Left lung (tissue), 10 donors: ENCODE data around the gene C19orf44. TPM values are rescaled to one million over a fixed set of nuclear protein-coding genes. Genes with fewer than 3 reads are reported as not detected.
"Not testable (repeated sequence)": the region's sequence is repeated elsewhere in the genome, so short reads cannot be mapped to it uniquely, and the experiment has no call there.

Source experiments
- ATAC-seq: fragments of 200-7000 bp; cut with Tn5 transposase; one replicate; pipeline ENCODE4 v1.9.1; 2020; ENCODE audit warnings: moderate library complexity
- DNase-seq, 4 donors: peaks; one replicate each; pipeline ENCODE4 v3.0.0-alpha.2; 2013 to 2020
- H3K27ac ChIP-seq, 2 donors: fragments of 200-600 bp; sonication (generic) in 1 of 2; one replicate each; pipeline versions ENCODE4 v1.5.0 to v1.8.0; 2020 to 2021
- H3K27me3 ChIP-seq, 2 donors: fragments of 200-600 bp; sonication (generic) in 1 of 2; one replicate each; pipeline versions ENCODE4 v1.5.0 to v1.8.0; 2020 to 2021
- H3K36me3 ChIP-seq, 2 donors: fragments of 200-600 bp; sonication (generic) in 1 of 2; one replicate each; pipeline versions ENCODE4 v1.5.0 to v1.8.0; 2020 to 2021
- H3K4me1 ChIP-seq, 2 donors: fragments of 200-600 bp; one replicate each; pipeline ENCODE4 v1.8.0; 2021
- H3K4me3 ChIP-seq, 2 donors: fragments of 200-600 bp; sonication (generic) in 1 of 2; one replicate each; pipeline versions ENCODE4 v1.5.0 to v1.8.0; 2020 to 2021; ENCODE audit warnings: mild to moderate bottlenecking in 1 of 2
- H3K9me3 ChIP-seq, 2 donors: fragments of 200-600 bp; sonication (generic) in 1 of 2; one replicate each; pipeline versions ENCODE4 v1.5.0 to v1.8.0; 2020 to 2021
- CTCF ChIP-seq, 2 donors: fragments of 200-600 bp; sonication (generic) in 1 of 2; IDR thresholded peaks; one replicate each; pipeline versions ENCODE4 v1.5.0 to v1.8.0; 2021; ENCODE audit warnings: antibody characterized with exemption in 2 of 2
- intact Hi-C, 2 donors: fragments of 100-400 bp; cut with DNase I; formaldehyde crosslinking; loops; one replicate each; pipeline versions ENCODE4 v1.11.2 to v1.14.2; 2022
- polyA plus RNA-seq, 6 donors: library from polyadenylated mRNA; unstranded; fragments of 120-200 nt; gene quantifications; one replicate each; pipeline ENCODE4 v1.2.1, GENCODE V29; 2013; ENCODE audit not compliant: insufficient read length in 6 of 6
- total RNA-seq, 2 donors: library from RNA; stranded (reverse); fragmentation: NEBNext Ultra II Directional; extraction: Animal tissue kit (Norgen Biotek cat#: 25700); gene quantifications; one replicate each; pipeline ENCODE4 v1.2.1, GENCODE V29; 2021
- donor health status: DM: no; HTN: yes; CAD: no.
- donor health status: DM: no; HTN: no; CAD: no.

The C19orf44 gene
- total and polyA plus RNA-seq, 8 donors = 4.9 to 18.7 (median 15.0) TPM

GRCh38 chr19:16470541-16470910 is 25.7 kb upstream of the C19orf44 start:
- peak overlapping the region; percentile 77 to 99 for H3K4me3 ChIP-seq

GRCh38 chr19:16470911-16471811 is 25.0 kb upstream of the C19orf44 start:
- H3K4me1 ChIP-seq = peaks cover 16 to 27% of the 10 kb centered on the region in 2 donors
- no peaks in the 10 kb centered on the region for H3K36me3 ChIP-seq
- no peak for TF ChIP-seq CTCF (IDR thresholded peaks at IDR 0.05)
- no peaks in the 10 kb centered on the region for H3K27me3 ChIP-seq
- H3K27ac ChIP-seq = peak overlapping the region; percentile 44 to 85
- no peak for DNase-seq
- peak overlapping the region; percentile 77 to 99 for H3K4me3 ChIP-seq
- peaks cover 0 to 5% of the 10 kb centered on the region in 2 donors for H3K9me3 ChIP-seq
- peak; percentile 10 for ATAC-seq
- intact Hi-C loops = no loop called here

More at GRCh38 chr19:16470541-16470910, 25.7 kb upstream of the C19orf44 start:
- peak overlapping the region in 1 of 2 donors; percentile 26 for H3K27ac ChIP-seq
- DNase-seq = no peak
- TF ChIP-seq CTCF (IDR thresholded peaks at IDR 0.05) = no peak
- peaks cover 0 to 5% of the 10 kb centered on the region in 2 donors for H3K9me3 ChIP-seq
- no peaks in the 10 kb centered on the region for H3K36me3 ChIP-seq
- peaks cover 16 to 30% of the 10 kb centered on the region in 2 donors for H3K4me1 ChIP-seq
- intact Hi-C loops = no loop called here
- no peak for ATAC-seq
- no peaks in the 10 kb centered on the region for H3K27me3 ChIP-seq

GRCh38 chr19:16472559-16472899 is 23.7 kb upstream of the C19orf44 start:
- H3K9me3 ChIP-seq, H3K27me3 ChIP-seq, ATAC-seq, DNase-seq, H3K36me3 ChIP-seq, intact Hi-C loops: not testable (repeated sequence)
- peak overlapping the region in 1 of 2 donors; percentile 85 for H3K27ac ChIP-seq
- H3K4me1 ChIP-seq = peaks cover 16 to 27% of the 10 kb centered on the region in 2 donors
- peak overlapping the region; percentile 77 to 99 for H3K4me3 ChIP-seq

GRCh38 chr19:16472992-16473391 is 23.2 kb upstream of the C19orf44 start:
- no peak for TF ChIP-seq CTCF (IDR thresholded peaks at IDR 0.05)
- intact Hi-C loops = no loop called here

GRCh38 chr19:16473875-16474392 is 22.3 kb upstream of the C19orf44 start:
- H3K36me3 ChIP-seq = no peaks in the 10 kb centered on the region
- H3K4me3 ChIP-seq = no peak overlapping the region
- ATAC-seq (no peak), DNase-seq (no peak)
- intact Hi-C loops = no loop called here
- no peaks in the 10 kb centered on the region for H3K27me3 ChIP-seq
- no peak for TF ChIP-seq CTCF (IDR thresholded peaks at IDR 0.05)
- peaks cover 0 to 5% of the 10 kb centered on the region in 2 donors for H3K9me3 ChIP-seq
- no peak overlapping the region for H3K27ac ChIP-seq
- peaks cover 16 to 26% of the 10 kb centered on the region in 2 donors for H3K4me1 ChIP-seq

More at GRCh38 chr19:16472992-16473391, 23.2 kb upstream of the C19orf44 start:
- no peaks in the 10 kb centered on the region for H3K27me3 ChIP-seq
- no peak overlapping the region for H3K4me3 ChIP-seq
- DNase-seq = no peak
- ATAC-seq = no peak
- H3K27ac ChIP-seq = no peak overlapping the region
- no peaks in the 10 kb centered on the region for H3K36me3 ChIP-seq
- H3K4me1 ChIP-seq = peaks cover 16 to 27% of the 10 kb centered on the region in 2 donors
- H3K9me3 ChIP-seq = peaks cover 0 to 5% of the 10 kb centered on the region in 2 donors
